C4-2B (cell line): ENCODE measurements around the gene RSL24D1.

Source experiments
- CTCF ChIP-seq: fragments of 450-650 bp; conservative IDR thresholded peaks from 2 replicates; pipeline ENCODE4 v1.5.1; 2017; ENCODE audit warnings: mild to moderate bottlenecking
- ZFX ChIP-seq: fragments of 450-650 bp; IDR thresholded peaks from 2 replicates; pipeline ENCODE4 v1.6.1; 2017

GRCh38 chr15:55186331-55186730 lies 10.4 kb downstream of the RSL24D1 start:
- TF ChIP-seq CTCF (no peak), ZFX (no peak)
